Neural progenitor cell (in vitro differentiated cells): Measurements from ENCODE around the gene GPRC5A. TPM values are rescaled to one million over a fixed set of nuclear protein-coding genes. Genes with fewer than 3 reads are reported as not detected.

ENCODE experiments used
- DNase-seq: peaks from one replicate; pipeline ENCODE4 v3.0.0-alpha.2; 2016; ENCODE audit warnings: low spot score
- H2AFZ ChIP-seq: fragments of 200-600 bp; sonication (generic); replicated peaks from 2 replicates; pipeline ENCODE4 v1.6.1; 2016; ENCODE audit warnings: antibody characterized with exemption
- H3F3A ChIP-seq: fragments of 200-600 bp; sonication (generic); 2 replicates; pipeline ENCODE4 v1.6.1; 2016; ENCODE audit warnings: antibody characterized with exemption, low read depth
- H3K27ac ChIP-seq: fragments of 200-600 bp; sonication (generic); 2 replicates; pipeline ENCODE4 v1.5.1; 2016; ENCODE audit warnings: mild to moderate bottlenecking
- H3K27me3 ChIP-seq: fragments of 200-600 bp; sonication (generic); 2 replicates; pipeline ENCODE4 v1.6.1; 2016; ENCODE audit warnings: mild to moderate bottlenecking, moderate library complexity
- H3K36me3 ChIP-seq: fragments of 200-600 bp; sonication (generic); 2 replicates; pipeline ENCODE4 v1.5.1; 2016
- H3K4me1 ChIP-seq: fragments of 200-600 bp; sonication (generic); 2 replicates; pipeline ENCODE4 v1.6.1; 2016; ENCODE audit warnings: mixed run types
- H3K4me2 ChIP-seq: fragments of 200-600 bp; sonication (generic); 2 replicates; pipeline ENCODE4 v1.6.1; 2016
- H3K4me3 ChIP-seq: fragments of 200-600 bp; sonication (generic); 2 replicates; pipeline ENCODE4 v1.5.1; 2016
- H3K79me2 ChIP-seq: fragments of 200-600 bp; sonication (generic); 2 replicates; pipeline ENCODE4 v1.6.1; 2016; ENCODE audit warnings: low read depth
- H3K9ac ChIP-seq: fragments of 200-600 bp; sonication (generic); 2 replicates; pipeline ENCODE4 v1.6.1; 2016
- H3K9me3 ChIP-seq: fragments of 200-600 bp; sonication (generic); 2 replicates; pipeline ENCODE4 v1.5.1; 2016; ENCODE audit warnings: low read depth
- H4K20me1 ChIP-seq: fragments of 200-600 bp; sonication (generic); 2 replicates; pipeline ENCODE4 v1.6.1; 2016; ENCODE audit warnings: low read depth
- H3K27ac Mint-ChIP-seq: 3 replicates; pipeline ENCODE4 v1.8.0; 2021; ENCODE audit warnings: mixed read lengths
- H3K27me3 Mint-ChIP-seq: 2 replicates; pipeline ENCODE4 v1.8.0; 2022; ENCODE audit warnings: low read depth, mild to moderate bottlenecking, inconsistent platforms, moderate library complexity, mixed read lengths; ENCODE audit not compliant: insufficient read depth
- H3K36me3 Mint-ChIP-seq: 3 replicates; pipeline ENCODE4 v1.8.0; 2021; ENCODE audit warnings: mixed read lengths
- H3K4me1 Mint-ChIP-seq: 3 replicates; pipeline ENCODE4 v1.8.0; 2021; ENCODE audit warnings: mixed read lengths
- H3K4me3 Mint-ChIP-seq: 3 replicates; pipeline ENCODE4 v1.8.0; 2021; ENCODE audit warnings: mild to moderate bottlenecking, moderate library complexity, mixed read lengths
- H3K9me3 Mint-ChIP-seq: 3 replicates; pipeline ENCODE4 v1.8.0; 2020; ENCODE audit warnings: mixed read lengths
- EZH2 ChIP-seq: fragments of 200-600 bp; sonication (generic); IDR thresholded peaks from 2 replicates; pipeline ENCODE4 v1.6.1; 2017; ENCODE audit warnings: antibody characterized with exemption, mild to moderate bottlenecking, moderate library complexity
- EZH2phosphoT487 ChIP-seq: fragments of 200-600 bp; sonication (generic); IDR thresholded peaks from 2 replicates; pipeline ENCODE4 v1.6.1; 2017; ENCODE audit warnings: antibody characterized with exemption
- total RNA-seq: library from RNA; depleted of rRNA; stranded (reverse); fragments of >200 nt; gene quantifications from 2 replicates; pipeline ENCODE4 v1.2.3, GENCODE V29; 2015; ENCODE audit warnings: low replicate concordance
- TF ChIP-seq, protein P1 (sequence below): fragments of 200-600 bp; sonication (generic); IDR thresholded peaks from 2 replicates; pipeline ENCODE4 v1.5.1; 2017; ENCODE audit warnings: antibody characterized with exemption, mild to moderate bottlenecking

GPRC5A gene
- total RNA-seq, 1 donor from 2014 or later: not detected

DNA sequence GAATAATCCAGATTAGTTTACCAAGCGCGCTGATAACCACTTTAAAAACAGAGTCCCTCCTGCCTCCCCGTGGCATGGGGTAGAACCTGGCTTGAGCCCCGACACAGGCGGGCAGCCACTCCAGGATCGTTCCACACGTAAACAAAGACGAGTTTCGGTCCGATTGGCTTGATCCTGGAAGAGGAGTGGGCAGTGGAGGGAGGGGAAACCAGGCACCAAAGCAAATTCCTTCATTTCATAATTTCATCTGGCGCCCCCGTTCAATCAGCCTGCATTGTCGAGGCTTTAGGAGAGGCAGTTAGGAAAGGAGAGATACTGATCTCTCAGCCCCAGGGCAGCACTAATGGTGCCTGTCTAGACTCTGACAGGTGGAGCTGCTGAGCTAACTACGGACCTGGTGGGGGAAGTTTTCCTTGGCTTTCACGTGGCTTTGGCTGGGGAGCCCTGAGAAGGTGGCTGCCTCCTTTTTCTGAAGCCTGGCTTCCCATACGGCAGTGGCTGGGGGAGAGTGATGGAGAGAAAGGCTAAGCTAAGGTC is 751 bp upstream of the GPRC5A start:
- Mint-ChIP-seq H3K27me3 (peaks cover 22% of the 10 kb centered on the region), H3K36me3 (no peaks in the 10 kb centered on the region), H3K4me1 (peaks cover 13% of the 10 kb centered on the region), H3K9me3 (no peaks in the 10 kb centered on the region), H3K4me3 (peak overlapping the region; percentile 88), H3K27ac (no peak overlapping the region)
- H2AFZ ChIP-seq: peak overlapping the region; percentile 34
- H3K79me2 ChIP-seq: no peaks in the 10 kb centered on the region
- H3K36me3 ChIP-seq: no peaks in the 10 kb centered on the region
- peak overlapping the region; percentile 51 for H3K4me3 ChIP-seq
- TF ChIP-seq EZH2 (no peak), EZH2phosphoT487 (peak; percentile 21)
- TF ChIP-seq, protein P1, sequence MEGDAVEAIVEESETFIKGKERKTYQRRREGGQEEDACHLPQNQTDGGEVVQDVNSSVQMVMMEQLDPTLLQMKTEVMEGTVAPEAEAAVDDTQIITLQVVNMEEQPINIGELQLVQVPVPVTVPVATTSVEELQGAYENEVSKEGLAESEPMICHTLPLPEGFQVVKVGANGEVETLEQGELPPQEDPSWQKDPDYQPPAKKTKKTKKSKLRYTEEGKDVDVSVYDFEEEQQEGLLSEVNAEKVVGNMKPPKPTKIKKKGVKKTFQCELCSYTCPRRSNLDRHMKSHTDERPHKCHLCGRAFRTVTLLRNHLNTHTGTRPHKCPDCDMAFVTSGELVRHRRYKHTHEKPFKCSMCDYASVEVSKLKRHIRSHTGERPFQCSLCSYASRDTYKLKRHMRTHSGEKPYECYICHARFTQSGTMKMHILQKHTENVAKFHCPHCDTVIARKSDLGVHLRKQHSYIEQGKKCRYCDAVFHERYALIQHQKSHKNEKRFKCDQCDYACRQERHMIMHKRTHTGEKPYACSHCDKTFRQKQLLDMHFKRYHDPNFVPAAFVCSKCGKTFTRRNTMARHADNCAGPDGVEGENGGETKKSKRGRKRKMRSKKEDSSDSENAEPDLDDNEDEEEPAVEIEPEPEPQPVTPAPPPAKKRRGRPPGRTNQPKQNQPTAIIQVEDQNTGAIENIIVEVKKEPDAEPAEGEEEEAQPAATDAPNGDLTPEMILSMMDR: peak; percentile 21
- H3K9me3 ChIP-seq: no peaks in the 10 kb centered on the region
- H3K9ac ChIP-seq: no peak overlapping the region
- H4K20me1 ChIP-seq: peaks cover 6% of the 10 kb centered on the region
- peak overlapping the region; percentile 81 for H3K4me2 ChIP-seq
- H3K27ac ChIP-seq: no peak overlapping the region
- no peaks in the 10 kb centered on the region for H3F3A ChIP-seq
- peaks cover 72% of the 10 kb centered on the region for H3K27me3 ChIP-seq
- DNase-seq: peak; percentile 54
- peaks cover 8% of the 10 kb centered on the region for H3K4me1 ChIP-seq

DNA sequence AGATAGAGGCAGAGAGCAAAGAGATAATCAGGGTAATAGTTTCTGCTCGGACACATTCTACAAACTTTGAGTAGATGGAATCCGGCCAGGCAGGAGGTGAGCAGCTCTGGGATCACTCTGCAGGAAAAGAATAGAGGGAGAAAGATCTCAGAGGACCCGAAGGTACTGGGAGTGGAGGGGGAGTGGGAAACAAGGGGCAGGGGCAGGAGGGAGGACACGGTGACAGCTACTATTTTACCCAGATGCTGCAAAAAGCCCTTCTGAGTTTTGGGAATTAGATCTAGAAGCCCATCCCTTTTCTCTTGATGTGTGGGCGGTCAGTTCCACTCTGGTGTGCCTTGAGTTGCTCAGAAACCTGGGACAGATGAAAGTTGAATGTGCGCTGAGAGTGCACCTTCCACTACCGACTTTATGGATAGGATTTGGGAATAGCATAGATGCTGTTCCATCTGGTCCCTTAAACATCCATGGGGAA is 556 bp downstream of the GPRC5A start:
- peaks cover 19% of the 10 kb centered on the region for H3K27me3 Mint-ChIP-seq
- peaks cover 6% of the 10 kb centered on the region for H3K4me1 ChIP-seq
- H3K9me3 Mint-ChIP-seq: no peaks in the 10 kb centered on the region
- H3K4me3 Mint-ChIP-seq: peak overlapping the region; percentile 88
- H3K79me2 ChIP-seq: no peaks in the 10 kb centered on the region
- peak overlapping the region; percentile 51 for H3K4me3 ChIP-seq
- H4K20me1 ChIP-seq: peaks cover 6% of the 10 kb centered on the region
- no peaks in the 10 kb centered on the region for H3K36me3 Mint-ChIP-seq
- H3F3A ChIP-seq: no peaks in the 10 kb centered on the region
- no peak overlapping the region for H2AFZ ChIP-seq
- peaks cover 11% of the 10 kb centered on the region for H3K4me1 Mint-ChIP-seq
- no peak overlapping the region for H3K27ac ChIP-seq
- H3K27ac Mint-ChIP-seq: no peak overlapping the region
- peak overlapping the region; percentile 81 for H3K4me2 ChIP-seq
- no peak for DNase-seq
- H3K9ac ChIP-seq: no peak overlapping the region
- peaks cover 65% of the 10 kb centered on the region for H3K27me3 ChIP-seq
- TF ChIP-seq EZH2 (no peak), EZH2phosphoT487 (no peak)
- TF ChIP-seq, protein P1: no peak
- no peaks in the 10 kb centered on the region for H3K9me3 ChIP-seq
- no peaks in the 10 kb centered on the region for H3K36me3 ChIP-seq

DNA sequence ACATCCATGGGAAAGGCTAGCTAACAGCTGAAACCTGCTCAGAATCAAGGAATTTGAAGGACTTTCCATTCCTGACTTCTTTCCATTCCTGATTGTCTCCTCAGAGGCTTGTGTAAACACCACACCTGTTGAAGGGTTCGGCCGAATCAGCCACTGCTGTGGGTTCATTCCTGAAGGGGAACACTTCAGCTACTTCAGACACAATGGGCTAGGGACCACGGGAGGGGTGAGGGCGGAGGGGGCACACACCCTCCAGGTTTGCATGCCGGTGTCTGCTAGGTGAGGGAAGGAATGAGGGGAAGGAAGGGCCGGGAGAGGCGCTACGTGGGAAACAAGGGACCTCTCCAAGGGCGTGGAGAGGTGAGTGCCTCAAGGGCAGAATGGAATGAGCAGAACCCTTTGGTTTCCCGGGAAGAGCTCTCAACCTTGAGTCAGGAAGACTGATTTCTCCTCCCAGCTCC is 1.3 kb downstream of the GPRC5A start:
- H3F3A ChIP-seq: no peaks in the 10 kb centered on the region
- no peaks in the 10 kb centered on the region for H3K9me3 Mint-ChIP-seq
- H3K4me3 Mint-ChIP-seq: no peak overlapping the region
- peaks cover 20% of the 10 kb centered on the region for H3K27me3 Mint-ChIP-seq
- H3K79me2 ChIP-seq: no peaks in the 10 kb centered on the region
- H3K9ac ChIP-seq: no peak overlapping the region
- no peak overlapping the region for H3K4me3 ChIP-seq
- no peak for DNase-seq
- peaks cover 6% of the 10 kb centered on the region for H3K4me1 ChIP-seq
- H3K27me3 ChIP-seq: peaks cover 65% of the 10 kb centered on the region
- H3K27ac ChIP-seq: no peak overlapping the region
- peaks cover 6% of the 10 kb centered on the region for H4K20me1 ChIP-seq
- no peak overlapping the region for H2AFZ ChIP-seq
- no peak overlapping the region for H3K27ac Mint-ChIP-seq
- no peak overlapping the region for H3K4me2 ChIP-seq
- H3K36me3 Mint-ChIP-seq: no peaks in the 10 kb centered on the region
- peaks cover 11% of the 10 kb centered on the region for H3K4me1 Mint-ChIP-seq
- TF ChIP-seq EZH2 (no peak), EZH2phosphoT487 (no peak)
- TF ChIP-seq, protein P1: no peak
- H3K36me3 ChIP-seq: no peaks in the 10 kb centered on the region
- no peaks in the 10 kb centered on the region for H3K9me3 ChIP-seq
